Vagina (tissue), 2 donors: ENCODE measurements around the gene TIGD2. TPM values are rescaled to one million over a fixed set of nuclear protein-coding genes. Genes with fewer than 3 reads are reported as not detected.

Experiments used
- DNase-seq, 2 donors: peaks; one replicate each; pipeline ENCODE4 v3.0.0-alpha.2; 2017; ENCODE audit errors: extremely low spot score in 2 of 2
- H3K27ac ChIP-seq: fragments of 200-600 bp; sonication (generic); one replicate; pipeline ENCODE4 v1.5.1; 2019
- H3K27me3 ChIP-seq: fragments of 200-600 bp; sonication (generic); one replicate; pipeline ENCODE4 v1.5.1; 2019
- H3K36me3 ChIP-seq, 2 donors: fragments of 200-600 bp; sonication (generic); one replicate each; pipeline ENCODE4 v1.5.1; 2017 to 2019
- H3K4me1 ChIP-seq: fragments of 200-600 bp; sonication (generic); one replicate; pipeline ENCODE4 v1.5.1; 2019
- H3K4me3 ChIP-seq, 2 donors: fragments of 200-600 bp; sonication (generic); 1 replicate in 1 of 2; 2 replicates in 1 of 2; pipeline ENCODE4 v1.5.1; 2016 to 2019
- H3K9me3 ChIP-seq: fragments of 200-600 bp; sonication (generic); one replicate; pipeline ENCODE4 v1.5.1; 2019
- CTCF ChIP-seq, 3 experiments: fragments of 450-650 bp in 2 of 3; fragments of 200-600 bp in 1 of 3; sonication (generic) in 1 of 3; IDR thresholded peaks; one replicate each; pipeline ENCODE4 v1.5.1; 2017 to 2019; ENCODE audit warnings: antibody characterized with exemption in 3 of 3, mild to moderate bottlenecking in 2 of 3, moderate library complexity in 2 of 3
- POLR2A ChIP-seq, 2 donors: fragments of 450-650 bp; IDR thresholded peaks; one replicate each; pipeline ENCODE4 v1.6.1; 2017; ENCODE audit warnings: antibody characterized with exemption in 2 of 2, mild to moderate bottlenecking in 2 of 2, moderate library complexity in 2 of 2
- POLR2AphosphoS5 ChIP-seq, 2 donors: sonication (generic); formaldehyde crosslinking; IDR thresholded peaks; one replicate each; pipeline ENCODE4 v1.9.0; 2017; ENCODE audit warnings: antibody characterized with exemption in 2 of 2, mild to moderate bottlenecking in 2 of 2, low read depth in 1 of 2; ENCODE audit not compliant: insufficient read depth in 1 of 2
- intact Hi-C: fragments of 100-400 bp; cut with DNase I; formaldehyde crosslinking; loops from one replicate; pipeline ENCODE4 v1.15.1; 2023
- total RNA-seq: library from RNA; depleted of rRNA; stranded (reverse); fragments of >200 nt; gene quantifications from one replicate; pipeline ENCODE4 v1.2.3, GENCODE V29; 2016

Gene TIGD2
- total RNA-seq, result 4.4 TPM

- Histone ChIP-seq H3K9me3 (no peaks in the 10 kb centered on the region), H3K27ac (peak within 1 kb of the TSS; percentile 88), H3K4me3 (peak within 1 kb of the TSS; percentile 84 to 88), H3K4me1 (peaks cover 17% of the 10 kb centered on the region), H3K27me3 (no peaks in the 10 kb centered on the region), H3K36me3 (no peaks in the 10 kb centered on the region)
- no peak for DNase-seq
- peak; percentile 61 to 78 for TF ChIP-seq POLR2AphosphoS5 (IDR thresholded peaks at IDR 0.05; ENCODE audit: insufficient read depth in 1 of 2, low read depth in 1 of 2)
- TF ChIP-seq CTCF (IDR thresholded peaks at IDR 0.05), result peak; percentile 3 to 90 (median 77)
- peak in 1 of 2 donors; percentile 25 for TF ChIP-seq POLR2A (IDR thresholded peaks at IDR 0.05)
- intact Hi-C loops, result no loop called here
These were observed at the start of gene TIGD2 for GRCh38 chr4:89110986-89111832. Gene TIGD2, plus strand, starts transcription at chr4:89111533. Its CDS starts 1,442 bp downstream, at chr4:89112975.

GRCh38 chr4:89064848-89065247 lies 46.5 kb upstream of the TIGD2 start:
- TF ChIP-seq POLR2A (IDR thresholded peaks at IDR 0.05) (no peak), CTCF (IDR thresholded peaks at IDR 0.05) (no peak), POLR2AphosphoS5 (IDR thresholded peaks at IDR 0.05; ENCODE audit: insufficient read depth in 1 of 2, low read depth in 1 of 2) (no peak)
- Histone ChIP-seq H3K9me3 (no peaks in the 10 kb centered on the region), H3K27ac (no peak overlapping the region), H3K27me3 (no peaks in the 10 kb centered on the region), H3K4me3 (no peak overlapping the region), H3K36me3 (no peaks in the 10 kb centered on the region), H3K4me1 (no peaks in the 10 kb centered on the region)
- no peak for DNase-seq
- intact Hi-C loops, result no loop called here

- Histone ChIP-seq H3K9me3 (no peaks in the 10 kb centered on the region), H3K4me3 (no peak overlapping the region), H3K27me3 (no peaks in the 10 kb centered on the region), H3K27ac (no peak overlapping the region), H3K36me3 (no peaks in the 10 kb centered on the region), H3K4me1 (no peaks in the 10 kb centered on the region)
- TF ChIP-seq POLR2AphosphoS5 (IDR thresholded peaks at IDR 0.05; ENCODE audit: insufficient read depth in 1 of 2, low read depth in 1 of 2) (no peak), POLR2A (IDR thresholded peaks at IDR 0.05) (no peak), CTCF (IDR thresholded peaks at IDR 0.05) (no peak)
- no peak for DNase-seq
- intact Hi-C loops, result no loop called here
These were observed 43.9 kb upstream of the TIGD2 start for GRCh38 chr4:89067417-89067816.

- Histone ChIP-seq H3K27ac (no peak overlapping the region), H3K4me1 (no peaks in the 10 kb centered on the region), H3K4me3 (no peak overlapping the region), H3K27me3 (no peaks in the 10 kb centered on the region), H3K9me3 (no peaks in the 10 kb centered on the region), H3K36me3 (no peaks in the 10 kb centered on the region)
- no peak for DNase-seq
- intact Hi-C loops, result no loop called here
- TF ChIP-seq POLR2AphosphoS5 (IDR thresholded peaks at IDR 0.05; ENCODE audit: insufficient read depth in 1 of 2, low read depth in 1 of 2) (no peak), POLR2A (IDR thresholded peaks at IDR 0.05) (no peak), CTCF (IDR thresholded peaks at IDR 0.05) (no peak)
These were observed 41.9 kb upstream of the TIGD2 start for GRCh38 chr4:89069481-89069880.

- intact Hi-C loops, result no loop called here
- no peaks in the 10 kb centered on the region for H3K9me3 ChIP-seq
- no peaks in the 10 kb centered on the region for H3K4me1 ChIP-seq
- TF ChIP-seq POLR2AphosphoS5 (IDR thresholded peaks at IDR 0.05; ENCODE audit: insufficient read depth in 1 of 2, low read depth in 1 of 2) (no peak), POLR2A (IDR thresholded peaks at IDR 0.05) (no peak), CTCF (IDR thresholded peaks at IDR 0.05) (no peak)
- H3K36me3 ChIP-seq, result no peaks in the 10 kb centered on the region
- no peak for DNase-seq
- H3K4me3 ChIP-seq, result no peak overlapping the region
- H3K27ac ChIP-seq, result no peak overlapping the region
- no peaks in the 10 kb centered on the region for H3K27me3 ChIP-seq
These were observed 41.3 kb upstream of the TIGD2 start for GRCh38 chr4:89070041-89070440.
